HL-60 (cell line): ENCODE results near the gene EFCC1.

Experiments
- GABPA ChIP-seq: IDR thresholded peaks from 2 replicates; pipeline ENCODE4 v1.6.1; 2012; ENCODE audit warnings: low read depth
- TF ChIP-seq, protein P1 (sequence below): IDR thresholded peaks from one replicate; pipeline ENCODE4 v1.5.1; 2011; ENCODE audit warnings: low read length, control low read depth, inconsistent platforms; ENCODE audit not compliant: insufficient read depth

DNA sequence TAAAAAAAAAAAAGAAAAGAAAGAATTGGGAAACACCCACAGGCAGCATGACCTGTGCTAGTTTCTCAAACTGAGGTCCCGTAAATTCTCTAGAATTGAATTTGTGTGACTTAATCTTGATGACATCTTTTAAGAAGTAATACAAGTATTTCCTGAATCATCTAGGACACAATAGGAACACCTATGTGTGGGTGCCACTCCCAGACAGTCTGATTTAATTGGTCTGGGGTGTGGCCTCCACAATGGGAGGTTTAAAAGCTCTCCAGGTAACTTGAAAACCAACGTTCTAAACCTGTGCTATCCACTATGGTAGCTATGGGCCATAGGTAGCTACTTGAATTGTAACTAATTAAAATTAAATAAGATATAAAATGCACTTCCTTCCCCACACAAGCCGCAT lies 35.3 kb upstream of the EFCC1 start:
- TF ChIP-seq GABPA = no peak
- TF ChIP-seq, protein P1, sequence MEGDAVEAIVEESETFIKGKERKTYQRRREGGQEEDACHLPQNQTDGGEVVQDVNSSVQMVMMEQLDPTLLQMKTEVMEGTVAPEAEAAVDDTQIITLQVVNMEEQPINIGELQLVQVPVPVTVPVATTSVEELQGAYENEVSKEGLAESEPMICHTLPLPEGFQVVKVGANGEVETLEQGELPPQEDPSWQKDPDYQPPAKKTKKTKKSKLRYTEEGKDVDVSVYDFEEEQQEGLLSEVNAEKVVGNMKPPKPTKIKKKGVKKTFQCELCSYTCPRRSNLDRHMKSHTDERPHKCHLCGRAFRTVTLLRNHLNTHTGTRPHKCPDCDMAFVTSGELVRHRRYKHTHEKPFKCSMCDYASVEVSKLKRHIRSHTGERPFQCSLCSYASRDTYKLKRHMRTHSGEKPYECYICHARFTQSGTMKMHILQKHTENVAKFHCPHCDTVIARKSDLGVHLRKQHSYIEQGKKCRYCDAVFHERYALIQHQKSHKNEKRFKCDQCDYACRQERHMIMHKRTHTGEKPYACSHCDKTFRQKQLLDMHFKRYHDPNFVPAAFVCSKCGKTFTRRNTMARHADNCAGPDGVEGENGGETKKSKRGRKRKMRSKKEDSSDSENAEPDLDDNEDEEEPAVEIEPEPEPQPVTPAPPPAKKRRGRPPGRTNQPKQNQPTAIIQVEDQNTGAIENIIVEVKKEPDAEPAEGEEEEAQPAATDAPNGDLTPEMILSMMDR = no peak
